Type B pancreatic cell (in vitro differentiated cells): ENCODE measurements around the gene SLC44A2. TPM values are rescaled to one million over a fixed set of nuclear protein-coding genes. Genes with fewer than 3 reads are reported as not detected.

Source experiments
- DNase-seq: peaks from one replicate; pipeline ENCODE4 v3.0.0; 2021; ENCODE audit warnings: mixed read lengths; ENCODE audit not compliant: unreplicated experiment; ENCODE audit errors: extremely low spot score
- H3K27ac Mint-ChIP-seq: 2 replicates; pipeline ENCODE4 v1.8.0; 2021; ENCODE audit warnings: mild to moderate bottlenecking, mixed read lengths
- H3K27me3 Mint-ChIP-seq: 2 replicates; pipeline ENCODE4 v1.8.0; 2021; ENCODE audit warnings: mixed read lengths
- H3K36me3 Mint-ChIP-seq: 2 replicates; pipeline ENCODE4 v1.8.0; 2021; ENCODE audit warnings: mixed read lengths
- H3K4me1 Mint-ChIP-seq: one replicate; pipeline ENCODE4 v1.8.0; 2021; ENCODE audit warnings: mixed read lengths; ENCODE audit not compliant: unreplicated experiment
- H3K4me3 Mint-ChIP-seq: 2 replicates; pipeline ENCODE4 v1.8.0; 2021; ENCODE audit warnings: mild to moderate bottlenecking, mixed read lengths
- H3K9me3 Mint-ChIP-seq: 2 replicates; pipeline ENCODE4 v1.8.0; 2021; ENCODE audit warnings: mixed read lengths
- total RNA-seq: library from RNA; stranded (reverse); gene quantifications from 2 replicates; pipeline ENCODE4 v1.2.1, GENCODE V29; 2021; ENCODE audit warnings: low replicate concordance
- TF ChIP-seq, protein P1 (sequence below): fragments of 200-600 bp; sonication (generic); conservative IDR thresholded peaks from 2 replicates; pipeline ENCODE4 v1.5.0; 2021; ENCODE audit warnings: antibody characterized with exemption, mild to moderate bottlenecking

SLC44A2 gene
- total RNA-seq, 1 donor from 2014 or later = 148 TPM

- DNase-seq = no peak
- TF ChIP-seq, protein P1, sequence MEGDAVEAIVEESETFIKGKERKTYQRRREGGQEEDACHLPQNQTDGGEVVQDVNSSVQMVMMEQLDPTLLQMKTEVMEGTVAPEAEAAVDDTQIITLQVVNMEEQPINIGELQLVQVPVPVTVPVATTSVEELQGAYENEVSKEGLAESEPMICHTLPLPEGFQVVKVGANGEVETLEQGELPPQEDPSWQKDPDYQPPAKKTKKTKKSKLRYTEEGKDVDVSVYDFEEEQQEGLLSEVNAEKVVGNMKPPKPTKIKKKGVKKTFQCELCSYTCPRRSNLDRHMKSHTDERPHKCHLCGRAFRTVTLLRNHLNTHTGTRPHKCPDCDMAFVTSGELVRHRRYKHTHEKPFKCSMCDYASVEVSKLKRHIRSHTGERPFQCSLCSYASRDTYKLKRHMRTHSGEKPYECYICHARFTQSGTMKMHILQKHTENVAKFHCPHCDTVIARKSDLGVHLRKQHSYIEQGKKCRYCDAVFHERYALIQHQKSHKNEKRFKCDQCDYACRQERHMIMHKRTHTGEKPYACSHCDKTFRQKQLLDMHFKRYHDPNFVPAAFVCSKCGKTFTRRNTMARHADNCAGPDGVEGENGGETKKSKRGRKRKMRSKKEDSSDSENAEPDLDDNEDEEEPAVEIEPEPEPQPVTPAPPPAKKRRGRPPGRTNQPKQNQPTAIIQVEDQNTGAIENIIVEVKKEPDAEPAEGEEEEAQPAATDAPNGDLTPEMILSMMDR = no peak
- Mint-ChIP-seq H3K4me3 (no peak overlapping the region), H3K27me3 (no peaks in the 10 kb centered on the region), H3K27ac (no peak overlapping the region), H3K4me1 (peaks cover 11% of the 10 kb centered on the region), H3K36me3 (peaks cover 26% of the 10 kb centered on the region), H3K9me3 (no peaks in the 10 kb centered on the region)
These were observed 65.0 kb downstream of the SLC44A2 start for GRCh38 chr19:10690341-10690781.

- H3K9me3 Mint-ChIP-seq = no peaks in the 10 kb centered on the region
- H3K4me3 Mint-ChIP-seq = no peak overlapping the region
- no peaks in the 10 kb centered on the region for H3K27me3 Mint-ChIP-seq
- TF ChIP-seq, protein P1 = no peak
- H3K36me3 Mint-ChIP-seq = peaks cover 26% of the 10 kb centered on the region
- H3K27ac Mint-ChIP-seq = peak overlapping the region; percentile 18
- DNase-seq = no peak
- peaks cover 15% of the 10 kb centered on the region for H3K4me1 Mint-ChIP-seq
These were observed 66.0 kb downstream of the SLC44A2 start for GRCh38 chr19:10691178-10691881.

DNA sequence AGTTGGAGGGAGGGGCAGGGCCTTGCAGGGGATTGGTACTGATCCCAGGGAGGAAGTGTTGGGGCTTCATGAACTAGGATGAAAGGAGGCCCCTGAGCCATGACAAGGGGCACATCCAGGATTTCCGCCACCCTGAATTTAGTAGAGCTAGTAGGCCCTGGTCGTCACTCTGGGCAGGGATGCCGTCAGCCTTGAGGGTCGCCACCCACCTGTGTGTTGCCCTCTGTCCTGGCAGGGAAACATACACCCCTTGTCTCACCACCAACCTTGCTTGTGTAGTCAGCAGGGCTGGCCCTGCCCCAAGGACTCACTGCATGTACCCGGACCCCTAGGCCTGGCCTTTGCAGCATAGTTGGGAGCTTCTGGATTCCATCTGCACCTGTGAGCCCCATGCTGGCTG is 66.5 kb downstream of the SLC44A2 start:
- no peaks in the 10 kb centered on the region for H3K9me3 Mint-ChIP-seq
- H3K36me3 Mint-ChIP-seq = peaks cover 26% of the 10 kb centered on the region
- TF ChIP-seq, protein P1 = no peak
- no peaks in the 10 kb centered on the region for H3K27me3 Mint-ChIP-seq
- no peak for DNase-seq
- no peak overlapping the region for H3K4me3 Mint-ChIP-seq
- H3K27ac Mint-ChIP-seq = no peak overlapping the region
- H3K4me1 Mint-ChIP-seq = peaks cover 15% of the 10 kb centered on the region

GRCh38 chr19:10692673-10693264 is 67.4 kb downstream of the SLC44A2 start:
- H3K36me3 Mint-ChIP-seq = peaks cover 26% of the 10 kb centered on the region

More at GRCh38 chr19:10692673-10693264, 67.4 kb downstream of the SLC44A2 start:
- Mint-ChIP-seq H3K27ac (peak overlapping the region; percentile 71), H3K4me1 (peaks cover 15% of the 10 kb centered on the region), H3K4me3 (peak overlapping the region; percentile 52), H3K9me3 (no peaks in the 10 kb centered on the region), H3K27me3 (no peaks in the 10 kb centered on the region)
- no peak for DNase-seq
- TF ChIP-seq, protein P1 = no peak

Other genes starting within 250 kb of the SLC44A2 start
- gene TYK2, start 245.0 kb upstream of the SLC44A2 start, total RNA-seq = 96.6 and 131 TPM in 2 replicates
- gene CDC37, start 222.0 kb upstream of the SLC44A2 start, total RNA-seq = 125 and 126 TPM in 2 replicates
- gene PDE4A, start 205.0 kb upstream of the SLC44A2 start, total RNA-seq = 0.90 and 1.6 TPM in 2 replicates
- 49.7 and 71.2 TPM in 2 replicates for gene KEAP1, start 122.2 kb upstream of the SLC44A2 start, total RNA-seq
- 0.21 and 1.1 TPM in 2 replicates for gene S1PR5, start 108.1 kb upstream of the SLC44A2 start, total RNA-seq
- gene ATG4D, start 81.6 kb upstream of the SLC44A2 start, total RNA-seq = 35.8 and 44.6 TPM in 2 replicates
- 19.0 and 34.4 TPM in 2 replicates for gene KRI1, start 59.5 kb upstream of the SLC44A2 start, total RNA-seq
- 4.8 and 6.5 TPM in 2 replicates for gene CDKN2D, start 56.6 kb upstream of the SLC44A2 start, total RNA-seq
- 45.2 and 104 TPM in 2 replicates for gene AP1M2, start 38.2 kb upstream of the SLC44A2 start, total RNA-seq
- gene ILF3, start 28.8 kb downstream of the SLC44A2 start, total RNA-seq = 297 and 524 TPM in 2 replicates
- gene QTRT1, start 75.9 kb downstream of the SLC44A2 start, total RNA-seq = 39.2 and 67.7 TPM in 2 replicates
- 119 and 123 TPM in 2 replicates for gene DNM2, start 92.5 kb downstream of the SLC44A2 start, total RNA-seq
- 23.0 and 30.9 TPM in 2 replicates for gene TMED1, start 210.7 kb downstream of the SLC44A2 start, total RNA-seq
- gene C19orf38, start 222.9 kb downstream of the SLC44A2 start, total RNA-seq = 0.45 and 1.1 TPM in 2 replicates
- gene CARM1, start 246.0 kb downstream of the SLC44A2 start, total RNA-seq = 81.9 and 104 TPM in 2 replicates